ENCODE data around the gene MTUS2.

- TF ChIP-seq GABPA (IDR thresholded peaks at IDR 0.05 in 1 of 2, conservative IDR thresholded peaks at IDR 0.05 in 1 of 2) (no peak), TAF1 (conservative IDR thresholded peaks at IDR 0.05) (no peak), YY1 (IDR thresholded peaks at IDR 0.05) (no peak), SP1 (IDR thresholded peaks at IDR 0.05) (no peak), EGR1 (IDR thresholded peaks at IDR 0.05; ENCODE audit: low read depth in 2 of 2) (no peak), RXRA (IDR thresholded peaks at IDR 0.05) (no peak), FOXA1 (IDR thresholded peaks at IDR 0.05) (no peak)
- TF ChIP-seq, protein P1, sequence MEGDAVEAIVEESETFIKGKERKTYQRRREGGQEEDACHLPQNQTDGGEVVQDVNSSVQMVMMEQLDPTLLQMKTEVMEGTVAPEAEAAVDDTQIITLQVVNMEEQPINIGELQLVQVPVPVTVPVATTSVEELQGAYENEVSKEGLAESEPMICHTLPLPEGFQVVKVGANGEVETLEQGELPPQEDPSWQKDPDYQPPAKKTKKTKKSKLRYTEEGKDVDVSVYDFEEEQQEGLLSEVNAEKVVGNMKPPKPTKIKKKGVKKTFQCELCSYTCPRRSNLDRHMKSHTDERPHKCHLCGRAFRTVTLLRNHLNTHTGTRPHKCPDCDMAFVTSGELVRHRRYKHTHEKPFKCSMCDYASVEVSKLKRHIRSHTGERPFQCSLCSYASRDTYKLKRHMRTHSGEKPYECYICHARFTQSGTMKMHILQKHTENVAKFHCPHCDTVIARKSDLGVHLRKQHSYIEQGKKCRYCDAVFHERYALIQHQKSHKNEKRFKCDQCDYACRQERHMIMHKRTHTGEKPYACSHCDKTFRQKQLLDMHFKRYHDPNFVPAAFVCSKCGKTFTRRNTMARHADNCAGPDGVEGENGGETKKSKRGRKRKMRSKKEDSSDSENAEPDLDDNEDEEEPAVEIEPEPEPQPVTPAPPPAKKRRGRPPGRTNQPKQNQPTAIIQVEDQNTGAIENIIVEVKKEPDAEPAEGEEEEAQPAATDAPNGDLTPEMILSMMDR (IDR thresholded peaks at IDR 0.05; ENCODE audit: low read depth, low read length, missing input control) = no peak
- TF ChIP-seq, protein P2, sequence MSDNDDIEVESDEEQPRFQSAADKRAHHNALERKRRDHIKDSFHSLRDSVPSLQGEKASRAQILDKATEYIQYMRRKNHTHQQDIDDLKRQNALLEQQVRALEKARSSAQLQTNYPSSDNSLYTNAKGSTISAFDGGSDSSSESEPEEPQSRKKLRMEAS (IDR thresholded peaks at IDR 0.05) = no peak
- TF ChIP-seq, protein P3, sequence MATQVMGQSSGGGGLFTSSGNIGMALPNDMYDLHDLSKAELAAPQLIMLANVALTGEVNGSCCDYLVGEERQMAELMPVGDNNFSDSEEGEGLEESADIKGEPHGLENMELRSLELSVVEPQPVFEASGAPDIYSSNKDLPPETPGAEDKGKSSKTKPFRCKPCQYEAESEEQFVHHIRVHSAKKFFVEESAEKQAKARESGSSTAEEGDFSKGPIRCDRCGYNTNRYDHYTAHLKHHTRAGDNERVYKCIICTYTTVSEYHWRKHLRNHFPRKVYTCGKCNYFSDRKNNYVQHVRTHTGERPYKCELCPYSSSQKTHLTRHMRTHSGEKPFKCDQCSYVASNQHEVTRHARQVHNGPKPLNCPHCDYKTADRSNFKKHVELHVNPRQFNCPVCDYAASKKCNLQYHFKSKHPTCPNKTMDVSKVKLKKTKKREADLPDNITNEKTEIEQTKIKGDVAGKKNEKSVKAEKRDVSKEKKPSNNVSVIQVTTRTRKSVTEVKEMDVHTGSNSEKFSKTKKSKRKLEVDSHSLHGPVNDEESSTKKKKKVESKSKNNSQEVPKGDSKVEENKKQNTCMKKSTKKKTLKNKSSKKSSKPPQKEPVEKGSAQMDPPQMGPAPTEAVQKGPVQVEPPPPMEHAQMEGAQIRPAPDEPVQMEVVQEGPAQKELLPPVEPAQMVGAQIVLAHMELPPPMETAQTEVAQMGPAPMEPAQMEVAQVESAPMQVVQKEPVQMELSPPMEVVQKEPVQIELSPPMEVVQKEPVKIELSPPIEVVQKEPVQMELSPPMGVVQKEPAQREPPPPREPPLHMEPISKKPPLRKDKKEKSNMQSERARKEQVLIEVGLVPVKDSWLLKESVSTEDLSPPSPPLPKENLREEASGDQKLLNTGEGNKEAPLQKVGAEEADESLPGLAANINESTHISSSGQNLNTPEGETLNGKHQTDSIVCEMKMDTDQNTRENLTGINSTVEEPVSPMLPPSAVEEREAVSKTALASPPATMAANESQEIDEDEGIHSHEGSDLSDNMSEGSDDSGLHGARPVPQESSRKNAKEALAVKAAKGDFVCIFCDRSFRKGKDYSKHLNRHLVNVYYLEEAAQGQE (IDR thresholded peaks at IDR 0.05) = no peak
- TF ChIP-seq, protein P4, sequence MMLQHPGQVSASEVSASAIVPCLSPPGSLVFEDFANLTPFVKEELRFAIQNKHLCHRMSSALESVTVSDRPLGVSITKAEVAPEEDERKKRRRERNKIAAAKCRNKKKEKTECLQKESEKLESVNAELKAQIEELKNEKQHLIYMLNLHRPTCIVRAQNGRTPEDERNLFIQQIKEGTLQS (IDR thresholded peaks at IDR 0.05) = no peak
These were observed 722.2 kb downstream of the MTUS2 start for GRCh38 chr13:29542381-29542780.
